Measurements from ENCODE around the gene CTXND2. TPM values are rescaled to one million over a fixed set of nuclear protein-coding genes. Genes with fewer than 3 reads are reported as not detected.
"Not testable (repeated sequence)": the region's sequence is repeated elsewhere in the genome, so short reads cannot be mapped to it uniquely, and the experiment has no call there.

CTXND2 gene
- total RNA-seq, 1 experiment from 2014 or later, result not detected

GRCh38 chr1:150905301-150905700 lies 18.4 kb downstream of the CTXND2 start:
- no peaks in the 10 kb centered on the region for H3K36me3 ChIP-seq
- no peaks in the 10 kb centered on the region for H3K27me3 ChIP-seq (replicated peaks)
- no peak overlapping the region for H3K27ac ChIP-seq
- no peaks in the 10 kb centered on the region for H3K9me3 ChIP-seq (replicated peaks)
- H3K4me3 ChIP-seq, result no peak overlapping the region
- DNase-seq (ENCODE audit: low read depth in 1 of 2, low spot score in 2 of 2), result no peak
- no peaks in the 10 kb centered on the region for H3K4me1 ChIP-seq (replicated peaks)

GRCh38 chr1:150906329-150906728 lies 19.4 kb downstream of the CTXND2 start:
- no peak for DNase-seq (ENCODE audit: low read depth in 1 of 2, low spot score in 2 of 2)
- Histone ChIP-seq H3K27me3 (replicated peaks) (no peaks in the 10 kb centered on the region), H3K4me1 (replicated peaks) (no peaks in the 10 kb centered on the region), H3K27ac (no peak overlapping the region), H3K4me3 (no peak overlapping the region), H3K36me3 (no peaks in the 10 kb centered on the region), H3K9me3 (replicated peaks) (no peaks in the 10 kb centered on the region)

GRCh38 chr1:150906813-150907212 lies 19.9 kb downstream of the CTXND2 start:
- Histone ChIP-seq H3K27me3 (replicated peaks) (no peaks in the 10 kb centered on the region), H3K9me3 (replicated peaks) (no peaks in the 10 kb centered on the region), H3K27ac (no peak overlapping the region), H3K4me3 (no peak overlapping the region), H3K4me1 (replicated peaks) (no peaks in the 10 kb centered on the region), H3K36me3 (no peaks in the 10 kb centered on the region)
- no peak for DNase-seq (ENCODE audit: low read depth in 1 of 2, low spot score in 2 of 2)

GRCh38 chr1:150909585-150910180 lies 22.7 kb downstream of the CTXND2 start:
- H3K4me3 ChIP-seq, result no peak overlapping the region
- no peaks in the 10 kb centered on the region for H3K36me3 ChIP-seq
- H3K9me3 ChIP-seq (replicated peaks), result no peaks in the 10 kb centered on the region
- H3K4me1 ChIP-seq (replicated peaks), result no peaks in the 10 kb centered on the region
- no peak for DNase-seq (ENCODE audit: low read depth in 1 of 2, low spot score in 2 of 2)
- no peaks in the 10 kb centered on the region for H3K27me3 ChIP-seq (replicated peaks)
- no peak overlapping the region for H3K27ac ChIP-seq

- Histone ChIP-seq H3K4me1 (replicated peaks) (no peaks in the 10 kb centered on the region), H3K9me3 (replicated peaks) (no peaks in the 10 kb centered on the region), H3K36me3 (no peaks in the 10 kb centered on the region), H3K4me3 (no peak overlapping the region), H3K27ac (no peak overlapping the region), H3K27me3 (replicated peaks) (no peaks in the 10 kb centered on the region)
- DNase-seq (ENCODE audit: low read depth in 1 of 2, low spot score in 2 of 2), result no peak
Observed at GRCh38 chr1:150912623-150913022, 25.7 kb downstream of the CTXND2 start.

GRCh38 chr1:150917387-150917786 lies 30.5 kb downstream of the CTXND2 start:
- Histone ChIP-seq H3K4me3 (no peak overlapping the region), H3K4me1 (replicated peaks) (no peaks in the 10 kb centered on the region), H3K27me3 (replicated peaks) (no peaks in the 10 kb centered on the region)

GRCh38 chr1:150922519-150922975 lies 35.6 kb downstream of the CTXND2 start:
- H3K4me3 ChIP-seq, result no peak overlapping the region
- H3K36me3 ChIP-seq, result peaks cover 9% of the 10 kb centered on the region
- peak; percentile 55 to 71 for DNase-seq (ENCODE audit: low read depth in 1 of 2, low spot score in 2 of 2)
- no peaks in the 10 kb centered on the region for H3K27me3 ChIP-seq (replicated peaks)
- peaks cover 7% of the 10 kb centered on the region for H3K4me1 ChIP-seq (replicated peaks)
- no peaks in the 10 kb centered on the region for H3K9me3 ChIP-seq (replicated peaks)
- no peak overlapping the region for H3K27ac ChIP-seq

More at GRCh38 chr1:150917387-150917786, 30.5 kb downstream of the CTXND2 start:
- Histone ChIP-seq H3K9me3 (replicated peaks) (no peaks in the 10 kb centered on the region), H3K27ac (no peak overlapping the region), H3K36me3 (no peaks in the 10 kb centered on the region)
- no peak for DNase-seq (ENCODE audit: low read depth in 1 of 2, low spot score in 2 of 2)

- Histone ChIP-seq H3K36me3 (peaks cover 34% of the 10 kb centered on the region), H3K4me3 (no peak overlapping the region), H3K9me3 (replicated peaks) (no peaks in the 10 kb centered on the region), H3K27ac (no peak overlapping the region), H3K4me1 (replicated peaks) (peaks cover 7% of the 10 kb centered on the region), H3K27me3 (replicated peaks) (no peaks in the 10 kb centered on the region)
- DNase-seq (ENCODE audit: low read depth in 1 of 2, low spot score in 2 of 2), result no peak
Observed at GRCh38 chr1:150925080-150925479, 38.1 kb downstream of the CTXND2 start.

GRCh38 chr1:150926097-150926741 lies 39.3 kb downstream of the CTXND2 start, which contains the start of gene SETDB1:
SETDB1 (plus strand) TSS chr1:150926363; CDS start chr1:150927715, 1,352 bp downstream.
- Histone ChIP-seq H3K4me3 (peak within 1 kb of the TSS; percentile 62), H3K4me1 (replicated peaks) (peaks cover 7% of the 10 kb centered on the region), H3K9me3 (replicated peaks) (no peaks in the 10 kb centered on the region), H3K27me3 (replicated peaks) (no peaks in the 10 kb centered on the region), H3K27ac (peak within 1 kb of the TSS; percentile 87), H3K36me3 (peaks cover 45% of the 10 kb centered on the region)
- DNase-seq (ENCODE audit: low read depth in 1 of 2, low spot score in 2 of 2), result peak; percentile 92 to 98

GRCh38 chr1:150927624-150928023 lies 40.7 kb downstream of the CTXND2 start:
- Histone ChIP-seq H3K27me3 (replicated peaks) (no peaks in the 10 kb centered on the region), H3K4me3 (no peak overlapping the region), H3K9me3 (replicated peaks) (no peaks in the 10 kb centered on the region), H3K27ac (no peak overlapping the region), H3K4me1 (replicated peaks) (peaks cover 7% of the 10 kb centered on the region), H3K36me3 (peaks cover 58% of the 10 kb centered on the region)
- no peak for DNase-seq (ENCODE audit: low read depth in 1 of 2, low spot score in 2 of 2)

GRCh38 chr1:150928286-150928685 lies 41.4 kb downstream of the CTXND2 start:
- no peak for DNase-seq (ENCODE audit: low read depth in 1 of 2, low spot score in 2 of 2)
- Histone ChIP-seq H3K4me3 (no peak overlapping the region), H3K27ac (no peak overlapping the region), H3K4me1 (replicated peaks) (peaks cover 7% of the 10 kb centered on the region), H3K27me3 (replicated peaks) (no peaks in the 10 kb centered on the region), H3K9me3 (replicated peaks) (no peaks in the 10 kb centered on the region), H3K36me3 (peaks cover 65% of the 10 kb centered on the region)

GRCh38 chr1:150928775-150929174 lies 41.8 kb downstream of the CTXND2 start:
- not testable (repeated sequence) for DNase-seq (ENCODE audit: low read depth in 1 of 2, low spot score in 2 of 2); H3K9me3 ChIP-seq (replicated peaks); H3K4me3 ChIP-seq; H3K27ac ChIP-seq; H3K27me3 ChIP-seq (replicated peaks); H3K4me1 ChIP-seq (replicated peaks)
- peaks cover 68% of the 10 kb centered on the region for H3K36me3 ChIP-seq

- Histone ChIP-seq H3K27ac (no peak overlapping the region), H3K4me1 (replicated peaks) (peaks cover 7% of the 10 kb centered on the region; the same call in 1 of the 2 replicates), H3K4me3 (no peak overlapping the region), H3K9me3 (replicated peaks) (no peaks in the 10 kb centered on the region), H3K36me3 (peaks cover 90% of the 10 kb centered on the region), H3K27me3 (replicated peaks) (no peaks in the 10 kb centered on the region)
- peak in 1 of 2 experiments; percentile 30 for DNase-seq (ENCODE audit: low read depth in 1 of 2, low spot score in 2 of 2)
Observed at GRCh38 chr1:150931773-150932172, 44.8 kb downstream of the CTXND2 start.

GRCh38 chr1:150944856-150945255 lies 57.9 kb downstream of the CTXND2 start:
- DNase-seq (ENCODE audit: low read depth in 1 of 2, low spot score in 2 of 2), result no peak
- no peak overlapping the region for H3K27ac ChIP-seq
- peaks cover 92% of the 10 kb centered on the region for H3K36me3 ChIP-seq

More at GRCh38 chr1:150944856-150945255, 57.9 kb downstream of the CTXND2 start:
- Histone ChIP-seq H3K9me3 (replicated peaks) (no peaks in the 10 kb centered on the region), H3K4me1 (replicated peaks) (no peaks in the 10 kb centered on the region), H3K4me3 (no peak overlapping the region), H3K27me3 (replicated peaks) (no peaks in the 10 kb centered on the region)
